ENCODE measurements around the gene SCN5A.

DNA sequence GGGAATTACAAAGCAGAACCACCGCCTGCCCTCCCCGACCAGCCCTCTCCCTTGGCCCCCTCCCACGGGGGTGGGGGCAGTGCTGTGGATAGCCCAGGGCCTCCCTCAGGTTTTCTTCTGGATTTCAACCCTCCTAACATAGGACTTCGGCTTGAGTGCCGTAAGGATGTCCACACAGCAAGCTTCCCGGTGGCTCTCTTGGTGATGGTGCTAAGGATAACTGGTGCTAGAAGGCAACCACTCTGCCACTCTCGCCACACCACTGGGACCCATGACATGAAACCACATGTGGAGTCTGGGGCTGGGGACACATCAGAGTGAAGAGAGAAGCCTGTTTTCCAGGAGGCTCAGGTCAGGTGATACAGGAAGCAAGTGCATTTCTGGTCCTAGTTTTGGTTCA lies 35.4 kb downstream of the SCN5A start:
- TF ChIP-seq, protein P1, sequence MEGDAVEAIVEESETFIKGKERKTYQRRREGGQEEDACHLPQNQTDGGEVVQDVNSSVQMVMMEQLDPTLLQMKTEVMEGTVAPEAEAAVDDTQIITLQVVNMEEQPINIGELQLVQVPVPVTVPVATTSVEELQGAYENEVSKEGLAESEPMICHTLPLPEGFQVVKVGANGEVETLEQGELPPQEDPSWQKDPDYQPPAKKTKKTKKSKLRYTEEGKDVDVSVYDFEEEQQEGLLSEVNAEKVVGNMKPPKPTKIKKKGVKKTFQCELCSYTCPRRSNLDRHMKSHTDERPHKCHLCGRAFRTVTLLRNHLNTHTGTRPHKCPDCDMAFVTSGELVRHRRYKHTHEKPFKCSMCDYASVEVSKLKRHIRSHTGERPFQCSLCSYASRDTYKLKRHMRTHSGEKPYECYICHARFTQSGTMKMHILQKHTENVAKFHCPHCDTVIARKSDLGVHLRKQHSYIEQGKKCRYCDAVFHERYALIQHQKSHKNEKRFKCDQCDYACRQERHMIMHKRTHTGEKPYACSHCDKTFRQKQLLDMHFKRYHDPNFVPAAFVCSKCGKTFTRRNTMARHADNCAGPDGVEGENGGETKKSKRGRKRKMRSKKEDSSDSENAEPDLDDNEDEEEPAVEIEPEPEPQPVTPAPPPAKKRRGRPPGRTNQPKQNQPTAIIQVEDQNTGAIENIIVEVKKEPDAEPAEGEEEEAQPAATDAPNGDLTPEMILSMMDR (IDR thresholded peaks at IDR 0.05; ENCODE audit: low read depth, low read length), result no peak
- TF ChIP-seq POLR2A (IDR thresholded peaks at IDR 0.05; ENCODE audit: extremely low read depth, insufficient read length), result no peak
